Neural cell (in vitro differentiated cells): ENCODE measurements around the gene S100Z.

ENCODE experiments used
- CTCF ChIP-seq: fragments of 450-650 bp; IDR thresholded peaks from 2 replicates; pipeline ENCODE4 v1.5.1; 2014; ENCODE audit warnings: antibody characterized with exemption, mild to moderate bottlenecking, moderate library complexity; ENCODE audit not compliant: poor library complexity, severe bottlenecking
- EP300 ChIP-seq: fragments of 450-650 bp; conservative IDR thresholded peaks from 2 replicates; pipeline ENCODE4 v1.6.1; 2014; ENCODE audit warnings: antibody characterized with exemption, mild to moderate bottlenecking, moderate library complexity; ENCODE audit not compliant: poor library complexity, severe bottlenecking
- EZH2 ChIP-seq: fragments of 200-600, 300-800 bp; shearing (Covaris generic), sonication (generic); IDR thresholded peaks from 2 replicates; pipeline ENCODE4 v1.6.1; 2014; ENCODE audit warnings: antibody characterized with exemption, low read length, borderline replicate concordance, mild to moderate bottlenecking; ENCODE audit not compliant: insufficient read depth, poor library complexity, severe bottlenecking
- MXI1 ChIP-seq: fragments of 450-650 bp; conservative IDR thresholded peaks from 2 replicates; pipeline ENCODE4 v1.6.1; 2014; ENCODE audit warnings: antibody characterized with exemption, mild to moderate bottlenecking; ENCODE audit not compliant: poor library complexity, severe bottlenecking
- POLR2AphosphoS5 ChIP-seq: IDR thresholded peaks from 2 replicates; pipeline ENCODE4 v1.6.1; 2012
- RAD21 ChIP-seq: fragments of 450-650 bp; conservative IDR thresholded peaks from 2 replicates; pipeline ENCODE4 v1.6.1; 2014; ENCODE audit warnings: antibody characterized with exemption, mild to moderate bottlenecking, moderate library complexity
- TAF1 ChIP-seq: IDR thresholded peaks from 2 replicates; pipeline ENCODE4 v1.6.1; 2012; ENCODE audit warnings: low read depth

GRCh38 chr5:76852772-76853171 is 3.0 kb downstream of the S100Z start:
- TF ChIP-seq POLR2AphosphoS5 (no peak), CTCF (no peak), EZH2 (no peak), RAD21 (no peak), EP300 (no peak), TAF1 (no peak), MXI1 (no peak)
